Suprapubic skin (tissue), 4 donors: ENCODE measurements around the gene LRRC55. TPM values are rescaled to one million over a fixed set of nuclear protein-coding genes. Genes with fewer than 3 reads are reported as not detected.

Source experiments
- DNase-seq, 2 donors: peaks; one replicate each; pipeline ENCODE4 v3.0.0-alpha.2; 2019; ENCODE audit warnings: low spot score in 2 of 2
- H3K27ac ChIP-seq: fragments of 200-600 bp; sonication (generic); one replicate; pipeline ENCODE4 v1.5.1; 2019
- H3K27me3 ChIP-seq: fragments of 200-600 bp; sonication (generic); one replicate; pipeline ENCODE4 v1.5.1; 2019
- H3K36me3 ChIP-seq: fragments of 200-600 bp; sonication (generic); one replicate; pipeline ENCODE4 v1.5.1; 2019
- H3K4me1 ChIP-seq: fragments of 200-600 bp; sonication (generic); one replicate; pipeline ENCODE4 v1.5.1; 2019
- H3K4me3 ChIP-seq: fragments of 200-600 bp; sonication (generic); one replicate; pipeline ENCODE4 v1.5.1; 2019; ENCODE audit warnings: mild to moderate bottlenecking
- H3K9me3 ChIP-seq: fragments of 200-600 bp; sonication (generic); one replicate; pipeline ENCODE4 v1.5.1; 2019
- EP300 ChIP-seq: sonication (generic); formaldehyde crosslinking; IDR thresholded peaks from one replicate; pipeline ENCODE4 v1.6.1; 2017; ENCODE audit warnings: antibody characterized with exemption
- POLR2A ChIP-seq, 2 donors: fragments of 450-650 bp; IDR thresholded peaks; one replicate each; pipeline ENCODE4 v1.6.1; 2017; ENCODE audit warnings: antibody characterized with exemption in 2 of 2, mild to moderate bottlenecking in 2 of 2, moderate library complexity in 2 of 2
- POLR2AphosphoS5 ChIP-seq, 3 donors: sonication (generic); formaldehyde crosslinking; IDR thresholded peaks; one replicate each; pipeline ENCODE4 v1.6.1; 2017; ENCODE audit warnings: antibody characterized with exemption in 3 of 3
- WGBS: methylation state at CpG from one replicate; pipeline ENCODE4 v1.1.5; 2018; 5-methylcytosine and 5-hydroxymethylcytosine counted together
- total RNA-seq, 4 donors: library from RNA; depleted of rRNA; stranded (reverse); fragments of >200 nt; gene quantifications; one replicate each; pipeline ENCODE4 v1.1.0, GENCODE V29; 2016
- TF ChIP-seq, protein P1 (sequence below), 2 donors: fragments of 200-600 bp in 1 of 2; fragments of 450-650 bp in 1 of 2; sonication (generic) in 1 of 2; IDR thresholded peaks; one replicate each; pipeline ENCODE4 v1.5.1; 2016 to 2019; ENCODE audit warnings: antibody characterized with exemption in 2 of 2, mild to moderate bottlenecking in 1 of 2, moderate library complexity in 1 of 2

Gene LRRC55
- total RNA-seq, 4 donors from 2014 or later = 0.08 to 0.24 (median 0.17) TPM; not detected in 1

DNA sequence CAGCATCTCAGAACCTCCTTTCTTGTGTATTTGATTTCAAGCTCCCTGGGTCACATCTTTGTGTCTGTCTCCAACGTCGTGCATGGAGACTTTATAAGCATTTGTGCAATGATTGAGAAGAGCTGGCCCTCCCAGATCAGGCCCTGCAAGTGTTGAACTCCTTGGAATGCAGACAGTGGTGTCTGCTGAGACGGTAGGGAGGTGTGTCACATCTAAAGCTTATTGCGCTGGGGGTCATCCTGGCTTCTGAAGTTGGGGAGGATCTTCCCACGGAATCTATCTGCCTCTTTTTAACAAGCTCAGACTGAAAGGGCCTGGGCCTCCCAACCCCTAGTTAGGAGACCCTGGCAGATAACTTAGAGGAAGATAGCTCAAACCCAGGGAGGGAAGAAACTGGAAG is 48.6 kb downstream of the LRRC55 start:
- H3K36me3 ChIP-seq = no peaks in the 10 kb centered on the region
- TF ChIP-seq EP300 (no peak), POLR2A (IDR thresholded peaks at IDR 0.05) (no peak), POLR2AphosphoS5 (IDR thresholded peaks at IDR 0.05) (no peak)
- TF ChIP-seq, protein P1, sequence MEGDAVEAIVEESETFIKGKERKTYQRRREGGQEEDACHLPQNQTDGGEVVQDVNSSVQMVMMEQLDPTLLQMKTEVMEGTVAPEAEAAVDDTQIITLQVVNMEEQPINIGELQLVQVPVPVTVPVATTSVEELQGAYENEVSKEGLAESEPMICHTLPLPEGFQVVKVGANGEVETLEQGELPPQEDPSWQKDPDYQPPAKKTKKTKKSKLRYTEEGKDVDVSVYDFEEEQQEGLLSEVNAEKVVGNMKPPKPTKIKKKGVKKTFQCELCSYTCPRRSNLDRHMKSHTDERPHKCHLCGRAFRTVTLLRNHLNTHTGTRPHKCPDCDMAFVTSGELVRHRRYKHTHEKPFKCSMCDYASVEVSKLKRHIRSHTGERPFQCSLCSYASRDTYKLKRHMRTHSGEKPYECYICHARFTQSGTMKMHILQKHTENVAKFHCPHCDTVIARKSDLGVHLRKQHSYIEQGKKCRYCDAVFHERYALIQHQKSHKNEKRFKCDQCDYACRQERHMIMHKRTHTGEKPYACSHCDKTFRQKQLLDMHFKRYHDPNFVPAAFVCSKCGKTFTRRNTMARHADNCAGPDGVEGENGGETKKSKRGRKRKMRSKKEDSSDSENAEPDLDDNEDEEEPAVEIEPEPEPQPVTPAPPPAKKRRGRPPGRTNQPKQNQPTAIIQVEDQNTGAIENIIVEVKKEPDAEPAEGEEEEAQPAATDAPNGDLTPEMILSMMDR (IDR thresholded peaks at IDR 0.05) = no peak
- WGBS = 58% methylated on average over 5 of the region's 5 CpGs
- no peaks in the 10 kb centered on the region for H3K4me1 ChIP-seq
- DNase-seq = no peak
- no peaks in the 10 kb centered on the region for H3K9me3 ChIP-seq
- H3K27me3 ChIP-seq = peaks cover 20% of the 10 kb centered on the region
- H3K4me3 ChIP-seq = no peak overlapping the region
- no peak overlapping the region for H3K27ac ChIP-seq

DNA sequence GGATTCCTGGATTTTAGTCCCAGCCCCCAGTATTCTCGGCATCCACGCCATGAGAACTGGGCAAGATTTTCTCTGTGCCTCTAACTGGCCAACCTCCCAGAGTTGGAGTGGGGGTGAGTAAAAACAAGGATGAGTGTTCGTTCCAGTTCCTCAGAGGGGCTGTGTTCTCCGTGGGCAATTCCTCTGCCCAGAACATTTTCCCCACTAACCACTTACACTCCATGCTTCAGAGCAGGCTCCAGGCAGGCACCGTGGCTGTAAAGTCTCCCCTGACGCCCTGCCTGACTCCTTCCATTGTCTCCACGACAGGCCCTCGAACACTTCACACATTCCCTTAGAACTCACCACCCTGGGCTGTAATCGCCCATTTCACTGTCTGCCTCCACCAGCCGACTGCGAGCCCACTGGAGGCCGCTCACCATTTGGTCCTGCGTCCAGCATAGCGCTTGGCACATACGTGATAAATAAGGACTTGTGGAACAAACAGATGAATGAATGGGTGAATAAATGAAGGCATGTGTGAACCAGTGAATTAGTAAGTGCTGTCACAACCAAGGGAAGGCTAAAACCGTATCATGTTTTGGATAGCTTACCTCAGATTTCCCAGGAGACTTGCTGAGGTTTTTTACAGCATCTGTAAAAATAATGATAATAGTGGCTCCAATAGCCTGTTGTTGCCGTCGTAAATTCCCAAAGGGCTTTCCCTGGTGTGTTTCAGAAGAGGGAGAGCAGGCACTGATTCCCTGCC is 49.2 kb downstream of the LRRC55 start:
- no peak for TF ChIP-seq EP300
- no peak for TF ChIP-seq POLR2A (IDR thresholded peaks at IDR 0.05)
- TF ChIP-seq POLR2AphosphoS5 (IDR thresholded peaks at IDR 0.05) = no peak
- TF ChIP-seq, protein P1 (IDR thresholded peaks at IDR 0.05) = no peak
- peaks cover 26% of the 10 kb centered on the region for H3K27me3 ChIP-seq
- no peak overlapping the region for H3K4me3 ChIP-seq
- H3K27ac ChIP-seq = no peak overlapping the region
- WGBS = 60% methylated on average over 18 of the region's 18 CpGs
- H3K36me3 ChIP-seq = no peaks in the 10 kb centered on the region
- H3K9me3 ChIP-seq = no peaks in the 10 kb centered on the region
- no peak for DNase-seq
- no peaks in the 10 kb centered on the region for H3K4me1 ChIP-seq

DNA sequence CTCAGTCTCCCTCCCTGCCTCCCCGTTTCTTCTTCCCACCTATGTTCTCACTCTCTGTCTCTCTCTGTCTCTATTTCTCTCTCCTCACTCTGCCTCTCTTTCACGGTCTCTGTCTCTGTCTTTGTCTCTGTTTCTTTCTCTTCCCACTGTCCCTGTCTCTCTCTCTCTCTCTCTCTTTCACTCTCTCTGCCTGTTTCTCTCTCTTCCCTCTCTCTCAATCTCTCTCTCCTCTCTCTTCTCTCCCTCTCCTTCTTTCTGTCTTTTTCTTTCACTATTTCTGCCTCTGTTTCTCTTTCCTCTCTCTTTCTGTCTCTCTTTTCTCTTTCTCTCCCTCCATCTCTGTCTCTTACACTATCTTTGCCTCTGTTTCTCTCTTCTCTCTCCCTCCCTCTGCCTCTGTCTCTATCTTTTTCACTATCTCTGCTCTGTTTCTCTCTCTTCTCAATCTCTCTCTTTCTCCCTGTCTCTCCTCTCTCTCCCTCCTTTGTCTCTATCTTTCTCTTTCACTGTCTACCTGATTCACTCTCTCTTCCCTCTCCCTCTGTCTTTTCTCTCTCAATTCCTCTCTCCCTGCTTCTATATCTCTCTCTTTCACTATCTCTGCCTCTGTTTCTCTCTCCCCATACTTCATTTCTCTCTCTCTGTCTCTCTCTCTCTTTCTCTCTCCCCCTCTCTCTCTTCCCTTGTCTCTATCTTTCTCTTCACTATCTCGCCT is 49.9 kb downstream of the LRRC55 start:
- Histone ChIP-seq H3K9me3 (no peaks in the 10 kb centered on the region), H3K4me3 (no peak overlapping the region), H3K27me3 (peaks cover 33% of the 10 kb centered on the region), H3K36me3 (no peaks in the 10 kb centered on the region), H3K4me1 (no peaks in the 10 kb centered on the region), H3K27ac (no peak overlapping the region)
- 53% methylated on average over 3 of the region's 3 CpGs for WGBS
- no peak for DNase-seq
- TF ChIP-seq POLR2AphosphoS5 (IDR thresholded peaks at IDR 0.05) (no peak), EP300 (no peak), POLR2A (IDR thresholded peaks at IDR 0.05) (no peak)
- TF ChIP-seq, protein P1 (IDR thresholded peaks at IDR 0.05) = no peak

DNA sequence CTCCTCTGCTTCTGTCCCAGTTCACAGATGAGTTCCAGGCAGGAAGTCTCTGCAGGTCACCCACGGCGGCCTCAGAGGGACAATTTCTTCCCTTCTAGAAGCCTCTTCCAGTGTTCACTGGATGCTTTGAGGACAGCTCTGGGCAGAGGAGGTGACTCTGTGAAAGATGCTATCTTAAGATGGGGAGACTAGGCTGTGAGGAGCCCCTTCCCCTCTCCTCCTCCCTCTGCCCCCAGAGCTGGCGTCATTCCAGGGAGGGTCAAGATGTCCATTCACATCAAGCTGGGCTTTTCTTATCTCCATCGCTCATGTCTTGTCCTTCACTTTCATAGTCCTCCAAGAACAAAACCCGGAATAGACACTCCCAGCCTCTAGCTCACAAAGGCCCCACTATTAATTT is 51.9 kb downstream of the LRRC55 start:
- Histone ChIP-seq H3K27ac (no peak overlapping the region), H3K9me3 (no peaks in the 10 kb centered on the region), H3K4me3 (no peak overlapping the region), H3K4me1 (peaks cover 5% of the 10 kb centered on the region), H3K36me3 (no peaks in the 10 kb centered on the region), H3K27me3 (peaks cover 38% of the 10 kb centered on the region)
- no peak for TF ChIP-seq POLR2A (IDR thresholded peaks at IDR 0.05)
- no peak for TF ChIP-seq POLR2AphosphoS5 (IDR thresholded peaks at IDR 0.05)
- no peak for TF ChIP-seq EP300
- TF ChIP-seq, protein P1 (IDR thresholded peaks at IDR 0.05) = no peak
- 67% methylated on average over 5 of the region's 5 CpGs for WGBS
- no peak for DNase-seq
